ENCODE measurements around the gene POTEH.
"Not testable (repeated sequence)": the region's sequence is repeated elsewhere in the genome, so short reads cannot be mapped to it uniquely, and the experiment has no call there.

Gene POTEH

DNA sequence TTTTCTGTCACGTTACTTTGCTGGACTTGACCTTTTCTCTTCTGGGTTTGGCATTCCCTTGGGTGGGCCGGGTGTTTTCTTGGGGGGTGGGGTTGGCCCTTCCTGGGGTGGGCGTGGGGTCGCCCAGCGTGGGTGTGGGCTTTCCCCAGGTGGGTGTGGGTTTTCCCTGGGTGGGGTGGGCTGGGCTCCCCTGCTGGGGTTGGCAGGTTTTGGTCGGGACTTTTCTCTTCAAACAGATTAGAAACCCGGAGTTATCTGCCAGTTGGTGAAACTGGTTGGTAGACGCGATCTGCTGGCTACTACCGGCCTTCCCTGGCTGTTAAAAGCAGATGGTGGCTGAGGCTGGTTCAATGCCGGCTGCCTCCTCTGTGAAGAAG is at the start of gene POTEH:
TSS of gene POTEH (plus strand) at position 278 of the 377 bp plus-strand sequence. CDS start at position 330, 52 bp downstream.
- not testable (repeated sequence) for H3K9me3 ChIP-seq (ENCODE audit: control insufficient read depth in 2 of 2, low read length in 2 of 2); H3K9ac ChIP-seq (ENCODE audit: low read length in 2 of 2); H3K27ac ChIP-seq (ENCODE audit: low read length); H3K4me1 ChIP-seq (ENCODE audit: control insufficient read depth, insufficient read depth, low read length); H3K4me3 ChIP-seq (ENCODE audit: low read length in 2 of 2); H3K36me3 ChIP-seq (ENCODE audit: control insufficient read depth in 2 of 2, insufficient read depth in 2 of 2, low read length in 2 of 2); H3K27me3 ChIP-seq (ENCODE audit: control insufficient read depth in 1 of 2, insufficient read depth in 2 of 2, low read length in 2 of 2)

DNA sequence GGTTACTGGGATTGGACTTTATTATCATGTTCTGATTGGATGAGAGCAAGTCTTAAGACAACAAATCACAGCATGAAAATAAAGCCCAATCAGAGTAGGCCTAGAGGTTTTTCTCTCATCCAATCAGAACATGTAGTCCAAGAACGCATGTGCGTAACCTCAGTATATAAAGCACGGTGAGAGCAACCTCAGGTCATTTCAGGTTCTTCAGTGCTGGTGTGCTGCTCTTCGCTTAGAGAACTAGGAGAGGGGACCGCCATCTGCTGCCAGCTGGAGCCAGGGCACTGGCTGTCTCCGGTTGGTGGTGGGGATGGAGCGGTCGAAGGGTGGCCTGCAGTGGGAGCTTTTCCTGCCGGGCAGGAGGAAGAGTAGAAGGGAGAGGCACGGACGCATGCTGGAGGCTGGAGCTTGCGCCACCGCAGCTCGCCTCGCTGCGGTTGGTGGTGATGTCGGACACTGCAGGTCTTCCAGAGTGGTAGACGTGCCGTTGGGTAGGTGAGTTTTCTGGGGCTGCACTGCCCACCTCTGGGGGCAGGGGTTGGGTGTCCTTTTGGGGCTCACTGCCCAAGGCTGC is 47.5 kb upstream of the POTEH start:
- H3K4me1 ChIP-seq (ENCODE audit: control insufficient read depth, insufficient read depth, low read length); H3K9ac ChIP-seq (ENCODE audit: low read length in 2 of 2): not testable (repeated sequence)

GRCh38 chr22:15651954-15652353 is 37.9 kb upstream of the POTEH start:
- H3K4me3 ChIP-seq (ENCODE audit: low read length in 2 of 2); H3K9me3 ChIP-seq (ENCODE audit: control insufficient read depth in 2 of 2, low read length in 2 of 2); H3K4me1 ChIP-seq (ENCODE audit: control insufficient read depth, insufficient read depth, low read length); H3K27ac ChIP-seq (ENCODE audit: low read length); H3K9ac ChIP-seq (ENCODE audit: low read length in 2 of 2); H3K27me3 ChIP-seq (ENCODE audit: control insufficient read depth in 1 of 2, insufficient read depth in 2 of 2, low read length in 2 of 2); H3K36me3 ChIP-seq (ENCODE audit: control insufficient read depth in 2 of 2, insufficient read depth in 2 of 2, low read length in 2 of 2): not testable (repeated sequence)

More for the DNA sequence above, 47.5 kb upstream of the POTEH start:
- not testable (repeated sequence) for H3K27ac ChIP-seq (ENCODE audit: low read length); H3K4me3 ChIP-seq (ENCODE audit: low read length in 2 of 2); H3K27me3 ChIP-seq (ENCODE audit: control insufficient read depth in 1 of 2, insufficient read depth in 2 of 2, low read length in 2 of 2); H3K9me3 ChIP-seq (ENCODE audit: control insufficient read depth in 2 of 2, low read length in 2 of 2); H3K36me3 ChIP-seq (ENCODE audit: control insufficient read depth in 2 of 2, insufficient read depth in 2 of 2, low read length in 2 of 2)

- H3K27ac ChIP-seq (ENCODE audit: low read length); H3K9me3 ChIP-seq (ENCODE audit: control insufficient read depth in 2 of 2, low read length in 2 of 2); H3K9ac ChIP-seq (ENCODE audit: low read length in 2 of 2); H3K4me3 ChIP-seq (ENCODE audit: low read length in 2 of 2); H3K27me3 ChIP-seq (ENCODE audit: control insufficient read depth in 1 of 2, insufficient read depth in 2 of 2, low read length in 2 of 2); H3K36me3 ChIP-seq (ENCODE audit: control insufficient read depth in 2 of 2, insufficient read depth in 2 of 2, low read length in 2 of 2); H3K4me1 ChIP-seq (ENCODE audit: control insufficient read depth, insufficient read depth, low read length): not testable (repeated sequence)
Measured at GRCh38 chr22:15652738-15653137, 37.1 kb upstream of the POTEH start.

- not testable (repeated sequence) for H3K27me3 ChIP-seq (ENCODE audit: control insufficient read depth in 1 of 2, insufficient read depth in 2 of 2, low read length in 2 of 2); H3K27ac ChIP-seq (ENCODE audit: low read length); H3K4me1 ChIP-seq (ENCODE audit: control insufficient read depth, insufficient read depth, low read length); H3K36me3 ChIP-seq (ENCODE audit: control insufficient read depth in 2 of 2, insufficient read depth in 2 of 2, low read length in 2 of 2); H3K9me3 ChIP-seq (ENCODE audit: control insufficient read depth in 2 of 2, low read length in 2 of 2); H3K4me3 ChIP-seq (ENCODE audit: low read length in 2 of 2); H3K9ac ChIP-seq (ENCODE audit: low read length in 2 of 2)
Measured at GRCh38 chr22:15653241-15653640, 36.6 kb upstream of the POTEH start.

DNA sequence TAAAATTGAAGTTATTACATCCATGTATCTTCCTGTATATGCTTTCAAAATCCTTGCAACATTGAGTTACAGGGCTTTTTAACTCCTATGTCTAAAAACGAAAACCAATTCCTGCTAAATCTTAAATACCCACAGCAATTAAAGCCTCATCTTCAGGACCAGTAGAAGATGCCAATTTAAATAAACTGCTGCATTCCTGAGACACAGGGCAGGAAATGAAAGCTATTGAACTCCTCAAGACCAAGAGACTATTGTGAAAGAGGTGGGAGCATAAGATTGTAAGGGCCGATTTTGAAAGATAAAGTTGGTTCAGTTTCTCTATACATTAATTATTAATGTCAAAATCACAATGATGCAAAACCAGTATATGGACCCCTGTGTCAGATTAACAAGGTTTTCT is 28.7 kb upstream of the POTEH start:
- not testable (repeated sequence) for H3K4me1 ChIP-seq (ENCODE audit: control insufficient read depth, insufficient read depth, low read length); H3K36me3 ChIP-seq (ENCODE audit: control insufficient read depth in 2 of 2, insufficient read depth in 2 of 2, low read length in 2 of 2); H3K27me3 ChIP-seq (ENCODE audit: control insufficient read depth in 1 of 2, insufficient read depth in 2 of 2, low read length in 2 of 2); H3K4me3 ChIP-seq (ENCODE audit: low read length in 2 of 2); H3K27ac ChIP-seq (ENCODE audit: low read length); H3K9ac ChIP-seq (ENCODE audit: low read length in 2 of 2); H3K9me3 ChIP-seq (ENCODE audit: control insufficient read depth in 2 of 2, low read length in 2 of 2)

DNA sequence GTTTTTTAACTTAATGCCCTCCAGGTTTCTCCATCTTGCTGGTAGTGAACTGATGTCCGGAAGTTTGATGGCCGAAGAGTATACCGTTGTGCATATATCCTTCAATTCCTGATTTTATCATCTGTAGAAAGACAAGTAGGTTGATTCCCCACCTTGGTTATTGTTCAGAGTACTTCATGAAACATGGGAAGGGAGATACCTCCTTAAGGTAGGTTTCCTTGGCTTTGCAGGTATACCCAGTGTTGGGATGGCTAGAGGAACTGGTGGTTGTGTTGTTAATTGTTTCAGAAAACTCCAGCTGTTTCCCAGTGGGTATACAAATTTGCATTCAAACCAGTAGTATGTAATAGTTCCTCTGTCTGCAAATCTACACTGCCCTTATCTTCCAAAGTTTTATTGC is 25.1 kb upstream of the POTEH start:
- not testable (repeated sequence) for H3K4me1 ChIP-seq (ENCODE audit: control insufficient read depth, insufficient read depth, low read length); H3K36me3 ChIP-seq (ENCODE audit: control insufficient read depth in 2 of 2, insufficient read depth in 2 of 2, low read length in 2 of 2); H3K27ac ChIP-seq (ENCODE audit: low read length)

DNA sequence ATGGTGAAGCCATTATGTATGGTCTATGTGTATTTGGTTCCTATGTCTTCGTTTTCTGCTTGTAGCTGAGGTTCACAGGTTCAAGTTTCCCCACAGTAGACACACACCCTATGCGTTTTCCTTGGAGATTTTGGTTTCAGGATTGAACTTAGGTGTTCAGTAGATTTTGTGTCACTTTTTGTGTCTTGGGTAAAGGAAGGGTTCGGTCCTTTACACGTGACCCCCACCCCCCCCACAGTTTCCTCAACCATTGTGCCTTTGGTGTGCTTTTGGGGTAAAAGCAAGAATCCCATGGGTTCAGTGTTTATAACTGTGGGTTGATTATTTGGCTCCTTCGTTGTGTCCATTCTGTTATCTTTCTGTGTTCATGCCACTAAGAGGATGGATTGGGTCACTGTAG is 24.3 kb upstream of the POTEH start:
- H3K4me1 ChIP-seq (ENCODE audit: control insufficient read depth, insufficient read depth, low read length); H3K9me3 ChIP-seq (ENCODE audit: control insufficient read depth in 2 of 2, low read length in 2 of 2); H3K4me3 ChIP-seq (ENCODE audit: low read length in 2 of 2); H3K36me3 ChIP-seq (ENCODE audit: control insufficient read depth in 2 of 2, insufficient read depth in 2 of 2, low read length in 2 of 2); H3K27ac ChIP-seq (ENCODE audit: low read length); H3K27me3 ChIP-seq (ENCODE audit: control insufficient read depth in 1 of 2, insufficient read depth in 2 of 2, low read length in 2 of 2); H3K9ac ChIP-seq (ENCODE audit: low read length in 2 of 2): not testable (repeated sequence)

More for the DNA sequence above, 25.1 kb upstream of the POTEH start:
- H3K9me3 ChIP-seq (ENCODE audit: control insufficient read depth in 2 of 2, low read length in 2 of 2); H3K27me3 ChIP-seq (ENCODE audit: control insufficient read depth in 1 of 2, insufficient read depth in 2 of 2, low read length in 2 of 2); H3K9ac ChIP-seq (ENCODE audit: low read length in 2 of 2); H3K4me3 ChIP-seq (ENCODE audit: low read length in 2 of 2): not testable (repeated sequence)

DNA sequence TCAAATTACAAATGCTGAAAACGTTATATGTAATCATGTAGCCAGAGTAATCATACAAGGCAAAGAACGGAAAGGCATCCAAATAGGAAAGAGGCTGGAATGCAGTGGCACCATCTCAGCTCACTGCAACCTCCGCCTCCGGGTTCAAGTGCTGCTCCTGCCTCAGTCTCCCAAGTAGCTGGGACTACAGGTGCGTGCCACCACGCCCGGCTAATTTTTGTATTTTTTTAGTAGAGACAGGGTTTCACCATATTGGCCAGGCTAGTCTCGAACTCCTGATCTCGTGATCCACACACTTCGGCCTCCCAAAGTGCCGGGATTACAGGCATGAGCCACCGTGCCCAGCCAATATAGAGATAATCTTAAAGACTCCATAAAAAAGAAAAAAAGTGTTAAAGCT is 20.4 kb upstream of the POTEH start:
- H3K9me3 ChIP-seq (ENCODE audit: control insufficient read depth in 2 of 2, low read length in 2 of 2); H3K9ac ChIP-seq (ENCODE audit: low read length in 2 of 2); H3K36me3 ChIP-seq (ENCODE audit: control insufficient read depth in 2 of 2, insufficient read depth in 2 of 2, low read length in 2 of 2); H3K27me3 ChIP-seq (ENCODE audit: control insufficient read depth in 1 of 2, insufficient read depth in 2 of 2, low read length in 2 of 2); H3K27ac ChIP-seq (ENCODE audit: low read length); H3K4me3 ChIP-seq (ENCODE audit: low read length in 2 of 2); H3K4me1 ChIP-seq (ENCODE audit: control insufficient read depth, insufficient read depth, low read length): not testable (repeated sequence)

DNA sequence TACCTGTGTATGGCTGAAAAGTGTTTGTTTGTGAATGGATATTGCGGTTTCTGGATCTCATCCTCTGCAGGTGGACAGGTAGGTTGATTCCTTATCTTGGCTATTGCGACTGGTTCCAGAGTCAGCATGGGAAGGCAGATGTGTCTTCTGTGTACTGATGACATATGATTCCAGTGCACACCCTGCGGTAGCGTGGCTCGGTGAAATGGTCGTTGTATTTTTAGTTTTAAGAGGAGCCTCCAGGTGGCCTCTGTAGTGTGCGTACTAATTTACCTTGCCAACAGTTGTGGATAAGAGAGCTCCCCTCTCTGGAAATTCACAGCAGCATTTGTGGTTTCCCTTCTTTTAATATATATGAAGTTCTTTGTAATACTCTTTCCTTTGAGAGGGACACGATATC is 10.1 kb upstream of the POTEH start:
- H3K4me3 ChIP-seq (ENCODE audit: low read length in 2 of 2); H3K27ac ChIP-seq (ENCODE audit: low read length); H3K27me3 ChIP-seq (ENCODE audit: control insufficient read depth in 1 of 2, insufficient read depth in 2 of 2, low read length in 2 of 2); H3K4me1 ChIP-seq (ENCODE audit: control insufficient read depth, insufficient read depth, low read length); H3K36me3 ChIP-seq (ENCODE audit: control insufficient read depth in 2 of 2, insufficient read depth in 2 of 2, low read length in 2 of 2); H3K9me3 ChIP-seq (ENCODE audit: control insufficient read depth in 2 of 2, low read length in 2 of 2); H3K9ac ChIP-seq (ENCODE audit: low read length in 2 of 2): not testable (repeated sequence)

DNA sequence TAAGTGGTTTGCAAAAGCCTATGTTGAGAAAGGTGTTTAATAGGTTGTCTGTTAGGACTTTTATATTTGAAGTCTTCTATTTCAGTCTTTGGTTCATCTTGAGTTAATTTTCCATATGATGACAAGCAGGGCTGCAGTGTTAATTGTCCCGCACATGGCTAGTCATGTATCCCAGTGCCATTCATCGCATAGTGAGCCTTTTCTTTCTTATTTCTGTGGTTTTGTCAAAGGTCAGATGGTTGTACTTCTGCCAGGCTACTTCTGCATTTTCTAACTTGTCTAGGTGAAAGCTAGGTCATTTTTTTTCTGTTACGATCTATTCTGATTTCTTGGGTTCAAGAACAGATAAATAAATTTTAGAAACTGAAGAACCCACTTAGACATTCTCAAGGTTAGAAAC is 5.7 kb upstream of the POTEH start:
- H3K4me3 ChIP-seq (ENCODE audit: low read length in 2 of 2); H3K27me3 ChIP-seq (ENCODE audit: control insufficient read depth in 1 of 2, insufficient read depth in 2 of 2, low read length in 2 of 2); H3K36me3 ChIP-seq (ENCODE audit: control insufficient read depth in 2 of 2, insufficient read depth in 2 of 2, low read length in 2 of 2): not testable (repeated sequence)

DNA sequence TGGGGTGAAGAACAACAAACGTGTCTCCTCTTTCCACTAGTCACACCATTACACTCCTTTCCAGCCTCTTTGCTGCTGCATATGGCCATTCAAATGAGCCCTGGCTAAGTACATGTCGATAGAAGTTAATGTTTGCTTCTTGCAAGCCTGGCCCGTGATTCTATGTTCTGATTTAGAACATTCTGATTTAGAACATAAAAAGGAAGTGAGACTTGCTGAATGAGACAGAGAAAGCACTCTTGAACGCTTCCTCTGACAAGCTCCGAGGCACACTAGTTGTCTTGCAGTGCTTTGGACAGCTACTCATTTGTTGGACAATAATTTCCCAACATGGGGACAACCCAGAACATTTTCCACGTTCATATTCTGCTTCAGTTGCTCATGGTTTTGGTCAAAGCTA is 5.1 kb upstream of the POTEH start:
- H3K36me3 ChIP-seq (ENCODE audit: control insufficient read depth in 2 of 2, insufficient read depth in 2 of 2, low read length in 2 of 2); H3K4me3 ChIP-seq (ENCODE audit: low read length in 2 of 2); H3K4me1 ChIP-seq (ENCODE audit: control insufficient read depth, insufficient read depth, low read length); H3K9me3 ChIP-seq (ENCODE audit: control insufficient read depth in 2 of 2, low read length in 2 of 2); H3K27ac ChIP-seq (ENCODE audit: low read length); H3K9ac ChIP-seq (ENCODE audit: low read length in 2 of 2); H3K27me3 ChIP-seq (ENCODE audit: control insufficient read depth in 1 of 2, insufficient read depth in 2 of 2, low read length in 2 of 2): not testable (repeated sequence)

More for the DNA sequence above, 5.7 kb upstream of the POTEH start:
- H3K27ac ChIP-seq (ENCODE audit: low read length); H3K4me1 ChIP-seq (ENCODE audit: control insufficient read depth, insufficient read depth, low read length); H3K9me3 ChIP-seq (ENCODE audit: control insufficient read depth in 2 of 2, low read length in 2 of 2); H3K9ac ChIP-seq (ENCODE audit: low read length in 2 of 2): not testable (repeated sequence)

Measured in stomach smooth muscle (tissue), 2 donors.